A549 (cell line): ENCODE results near the gene TRIM27. TPM values are rescaled to one million over a fixed set of nuclear protein-coding genes. Genes with fewer than 3 reads are reported as not detected.
A peak's percentile ranks its signal among the peaks of the same experiment; 100 is the strongest.
"Not testable (repeated sequence)": the region's sequence is repeated elsewhere in the genome, so short reads cannot be mapped to it uniquely, and the experiment has no call there.

ENCODE experiments used
- ATAC-seq, 2 experiments: fragments of 200-7000 bp in 1 of 2; fragments of >200 bp in 1 of 2; cut with Nextera tagmentation in 1 of 2; cut with Tn5 transposase in 1 of 2; 3 replicates each; pipeline versions ENCODE4 v1.8.0 to v1.9.1; 2018 to 2020; ENCODE audit warnings: mild to moderate bottlenecking in 1 of 2, moderate library complexity in 1 of 2
- CTCF ChIA-PET: fragments of 300-600 bp; sonication (Branson Sonifier 250); formaldehyde crosslinking; extraction: SDS; loops from one replicate; lab custom pipeline; 2021; ENCODE audit warnings: antibody characterized with exemption, inconsistent platforms; lab: Yijun Ruan, JAX
- POLR2A ChIA-PET: fragments of 350-600 bp; formaldehyde crosslinking; extraction: SDS; loops from one replicate; lab custom pipeline; 2021; ENCODE audit warnings: antibody characterized with exemption, inconsistent platforms; lab: Yijun Ruan, JAX
- DNase-seq, 2 experiments: peaks; one replicate each; pipeline versions ENCODE4 v3.0.0 to v3.0.0-alpha.2; 2011 to 2016; ENCODE audit warnings: low read depth in 1 of 2, low spot score in 1 of 2
- FAIRE-seq: peaks from 2 replicates; lab custom pipeline; 2011; peaks lifted over from hg19 to GRCh38; lab: Jason Lieb, UNC
- H3K27ac ChIP-seq, 2 experiments: fragments of >200 bp; sonication (Bioruptor Twin); formaldehyde crosslinking; 3 replicates each; pipeline ENCODE4 v1.5.1; 2016 to 2017
- H3K4me1 ChIP-seq: fragments of >200 bp; sonication (Bioruptor Twin); formaldehyde crosslinking; 3 replicates; pipeline ENCODE4 v1.6.1; 2016
- H3K4me2 ChIP-seq: fragments of >200 bp; sonication (Bioruptor Twin); formaldehyde crosslinking; 3 replicates; pipeline ENCODE4 v1.6.1; 2016
- H3K4me3 ChIP-seq: fragments of >200 bp; sonication (Bioruptor Twin); formaldehyde crosslinking; 3 replicates; pipeline ENCODE4 v1.5.1; 2016
- H3K9me3 ChIP-seq: fragments of >200 bp; sonication (Bioruptor Twin); formaldehyde crosslinking; 3 replicates; pipeline ENCODE4 v1.6.1; 2016
- CEBPB ChIP-seq, 2 experiments: fragments of >200 bp in 1 of 2; sonication (Bioruptor Twin) in 1 of 2; formaldehyde crosslinking in 1 of 2; IDR thresholded peaks; 2 replicates each; pipeline ENCODE4 v1.6.1; 2012 to 2016
- CHD2 ChIP-seq: fragments of 150-350 bp; IDR thresholded peaks from 2 replicates; pipeline ENCODE4 v1.6.1; 2014; ENCODE audit warnings: low read length; ENCODE audit not compliant: partially characterized antibody
- FOSB ChIP-seq: fragments of 250-450 bp; sonication (Bioruptor Pico); IDR thresholded peaks from 2 replicates; pipeline ENCODE4 v1.5.0; 2020; ENCODE audit warnings: mild to moderate bottlenecking, moderate library complexity
- HDAC2 ChIP-seq: fragments of 200-600 bp; sonication (generic); IDR thresholded peaks from 2 replicates; pipeline ENCODE4 v1.6.1; 2016
- HEYL ChIP-seq: fragments of 250-450 bp; sonication (Bioruptor Pico); IDR thresholded peaks from 2 replicates; pipeline ENCODE4 v1.8.0; 2021; ENCODE audit warnings: mild to moderate bottlenecking, moderate library complexity
- HMGXB4 ChIP-seq: fragments of 250-450 bp; sonication (Bioruptor Pico); IDR thresholded peaks from 2 replicates; pipeline ENCODE4 v1.5.0; 2021; ENCODE audit warnings: mild to moderate bottlenecking, moderate library complexity, borderline replicate concordance
- HOXB13 ChIP-seq: fragments of 250-450 bp; sonication (Bioruptor Pico); IDR thresholded peaks from 2 replicates; pipeline ENCODE4 v1.5.0; 2020; ENCODE audit warnings: low read depth, mild to moderate bottlenecking, moderate library complexity
- KDM5A ChIP-seq: fragments of 200-600 bp; sonication (generic); IDR thresholded peaks from 2 replicates; pipeline ENCODE4 v1.6.1; 2016; ENCODE audit warnings: antibody characterized with exemption, mild to moderate bottlenecking
- NPAS2 ChIP-seq: fragments of 250-450 bp; sonication (Bioruptor Pico); IDR thresholded peaks from 2 replicates; pipeline ENCODE4 v1.8.0; 2022; ENCODE audit warnings: mild to moderate bottlenecking, moderate library complexity, borderline replicate concordance
- RNF2 ChIP-seq: fragments of 200-600 bp; sonication (generic); IDR thresholded peaks from 2 replicates; pipeline ENCODE4 v1.6.1; 2016; ENCODE audit warnings: low read depth, mild to moderate bottlenecking, antibody characterized with exemption, moderate library complexity, borderline replicate concordance
- SREBF2 ChIP-seq: fragments of 450-650 bp; IDR thresholded peaks from 2 replicates; pipeline ENCODE4 v1.6.1; 2014; ENCODE audit warnings: mild to moderate bottlenecking, moderate library complexity
- ZFP36 ChIP-seq: fragments of 450-650 bp; IDR thresholded peaks from 2 replicates; pipeline ENCODE4 v1.6.1; 2014; ENCODE audit warnings: borderline replicate concordance; ENCODE audit not compliant: partially characterized antibody
- WGBS: methylation state at CpG from one replicate; pipeline ENCODE4 v1.1.6; 2017; ENCODE audit errors: missing lambda C conversion rate; 5-methylcytosine and 5-hydroxymethylcytosine counted together
- polyA plus RNA-seq, 4 experiments: library from polyadenylated mRNA; depleted of rRNA in 3 of 4; stranded (reverse); fragments of >200 nt; fragmentation: RNase III in 1 of 4; extraction: RNeasy Plus Mini Kit Qiagen cat#74134 plus additional on column Dnase treatment in 1 of 4; gene quantifications; 2 replicates in 3 of 4; 3 replicates in 1 of 4; pipeline ENCODE4 v1.2.3, GENCODE V29; 2011 to 2017

TRIM27 gene
- polyA plus RNA-seq, 2 of the 4 experiments (the other 2 are of a cell fraction), result 27.8 to 50.1 TPM

DNA sequence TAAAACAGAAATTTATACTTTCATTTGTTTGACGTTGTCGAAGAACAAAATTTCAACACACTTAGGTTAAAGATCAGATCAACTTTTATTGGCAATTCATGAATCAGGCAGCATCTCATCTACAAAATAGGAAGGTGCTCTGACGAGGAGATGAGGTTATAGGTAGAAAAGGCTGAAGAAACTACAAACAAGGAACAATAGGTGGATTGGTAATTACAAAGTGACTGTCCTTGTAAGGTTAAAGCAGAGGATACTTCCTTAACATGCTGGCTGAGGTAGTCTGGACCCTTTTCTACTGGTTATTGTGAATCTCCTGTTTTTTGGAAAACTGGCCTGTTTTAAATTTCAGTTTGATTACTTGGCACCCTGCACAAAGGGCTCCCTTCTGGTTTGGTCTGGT, 32.5 kb upstream of the TRIM27 start:
- POLR2A ChIA-PET, result no interaction called here
- TF ChIP-seq FOSB (CRISPR knock-in tag), result no peak
- no peak for TF ChIP-seq CEBPB (IDR thresholded peaks at IDR 0.05)
- 90% methylated on average over 3 of the region's 3 CpGs for WGBS
- Histone ChIP-seq H3K4me2 (no peak overlapping the region), H3K9me3 (no peaks in the 10 kb centered on the region), H3K4me1 (no peaks in the 10 kb centered on the region), H3K27ac (no peak overlapping the region), H3K4me3 (no peak overlapping the region)
- ATAC-seq, result no peak
- no peak for DNase-seq
- CTCF ChIA-PET, result no interaction called here
- FAIRE-seq, result no peak

DNA sequence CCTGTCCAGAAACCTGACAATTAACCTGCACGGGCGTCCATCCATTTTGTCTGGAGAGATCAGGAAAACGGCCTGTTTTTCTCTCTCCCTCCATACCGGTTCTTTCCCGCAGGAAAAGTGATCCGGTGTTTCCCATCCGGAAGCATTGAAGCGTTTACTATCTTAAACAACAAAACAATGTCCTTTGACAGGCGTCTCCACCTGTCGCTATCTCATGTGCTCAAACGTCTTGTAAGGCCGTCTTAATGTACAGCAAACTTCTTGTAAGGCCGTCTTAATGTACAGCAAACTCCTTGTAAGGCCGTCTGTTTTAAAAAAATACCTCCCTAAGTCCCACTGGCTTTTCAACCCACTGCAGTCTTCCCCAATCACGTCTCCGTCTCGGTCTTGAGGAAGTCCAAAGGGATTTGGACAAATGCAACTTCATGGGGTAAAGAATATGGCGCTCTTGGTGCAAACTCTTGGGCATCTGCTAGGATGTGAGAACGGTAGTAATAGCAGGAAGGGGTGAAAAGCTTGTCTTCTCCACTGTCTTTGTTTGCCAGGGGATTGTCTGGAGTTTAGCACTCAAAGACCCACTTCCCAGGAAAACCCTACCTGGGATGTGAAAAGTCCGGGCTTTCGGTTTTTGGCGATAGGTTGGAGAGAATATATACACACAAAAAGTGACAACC, 29.9 kb upstream of the TRIM27 start:
- peak overlapping the region; percentile 36 to 58; a peak in 5 of 6 replicates for H3K27ac ChIP-seq
- H3K9me3 ChIP-seq, result no peaks in the 10 kb centered on the region
- H3K4me2 ChIP-seq, result peak overlapping the region; percentile 85
- CTCF ChIA-PET, result interaction anchor here (0.6 to 1.4 kb wide), 3 partner anchors 9 to 28 kb away, joined by 3 read pairs; no protein-coding TSS in a partner anchor
- TF ChIP-seq HEYL (CRISPR knock-in tag) (no peak), KDM5A (no peak), CHD2 (no peak), HOXB13 (CRISPR knock-in tag) (no peak), NPAS2 (no peak), RNF2 (no peak)
- TF ChIP-seq, all 56 proteins: peak for 0
- ATAC-seq, result peak; percentile 32 to 52; a peak in 4 of 6 replicates
- 2% methylated on average over 22 of the region's 22 CpGs for WGBS
- Histone ChIP-seq H3K4me1 (peaks cover 1% of the 10 kb centered on the region; the same call in 2 of the 3 replicates), H3K4me3 (peak overlapping the region; percentile 66)
- peak; percentile 30 to 43 for DNase-seq
- no peak for FAIRE-seq
- POLR2A ChIA-PET, result interaction anchor here (1.2 kb wide), 1 partner anchor 31 kb away, joined by 4 read pairs; no protein-coding TSS in a partner anchor

DNA sequence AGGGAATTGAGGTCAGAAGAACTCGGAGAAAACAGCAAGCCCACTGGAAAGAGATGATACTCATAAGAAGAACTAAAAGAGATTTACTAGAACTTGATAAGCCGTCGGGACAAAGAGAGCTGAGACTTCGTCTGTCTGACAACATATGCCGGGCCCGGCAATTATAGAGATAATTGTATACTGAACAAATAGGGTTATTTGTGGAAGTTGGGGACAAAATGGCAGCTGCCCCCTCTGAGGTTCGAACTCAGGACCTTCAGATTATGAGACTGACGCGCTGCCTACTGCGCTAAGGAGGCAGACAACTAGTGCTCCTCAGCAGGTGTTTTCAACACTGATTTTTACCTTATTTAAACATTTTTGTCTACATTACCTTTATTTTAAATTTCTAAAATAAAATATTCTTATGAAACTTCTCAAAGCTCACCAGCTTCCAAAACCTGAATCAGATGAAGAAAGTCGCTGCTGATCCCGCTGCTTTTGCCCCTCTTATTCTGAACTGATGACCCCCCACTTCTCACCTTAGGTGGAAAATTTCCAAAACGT, 29.3 kb upstream of the TRIM27 start:
- FAIRE-seq (no peak), DNase-seq (peak; percentile 57 to 71)
- ChIA-PET POLR2A (interaction anchor here (1.2 kb wide), 1 partner anchor 32 kb away, joined by 4 read pairs; no protein-coding TSS in a partner anchor), CTCF (interaction anchor here (1.1 to 1.4 kb wide), 2 partner anchors 15 to 29 kb away, joined by 3 read pairs; no protein-coding TSS in a partner anchor)
- peak overlapping the region; percentile 85 for H3K4me2 ChIP-seq
- H3K9me3 ChIP-seq, result no peaks in the 10 kb centered on the region
- peak overlapping the region; percentile 36 to 58; a peak in 5 of 6 replicates for H3K27ac ChIP-seq
- H3K4me1 ChIP-seq, result peaks cover 7% of the 10 kb centered on the region
- no peak for TF ChIP-seq ZFP36
- TF ChIP-seq SREBF2, result peak; percentile 56
- no peak for TF ChIP-seq HDAC2
- TF ChIP-seq KDM5A, result no peak
- peak; percentile 50; the same call in 1 of the 2 replicates for TF ChIP-seq HMGXB4 (CRISPR knock-in tag)
- TF ChIP-seq FOSB (CRISPR knock-in tag), result no peak
- TF ChIP-seq, all 56 proteins: peak for 2
- peak; percentile 62 to 69; a peak in 4 of 6 replicates for ATAC-seq
- 5% methylated on average over 13 of the region's 13 CpGs for WGBS
- H3K4me3 ChIP-seq, result peak overlapping the region; percentile 66

DNA sequence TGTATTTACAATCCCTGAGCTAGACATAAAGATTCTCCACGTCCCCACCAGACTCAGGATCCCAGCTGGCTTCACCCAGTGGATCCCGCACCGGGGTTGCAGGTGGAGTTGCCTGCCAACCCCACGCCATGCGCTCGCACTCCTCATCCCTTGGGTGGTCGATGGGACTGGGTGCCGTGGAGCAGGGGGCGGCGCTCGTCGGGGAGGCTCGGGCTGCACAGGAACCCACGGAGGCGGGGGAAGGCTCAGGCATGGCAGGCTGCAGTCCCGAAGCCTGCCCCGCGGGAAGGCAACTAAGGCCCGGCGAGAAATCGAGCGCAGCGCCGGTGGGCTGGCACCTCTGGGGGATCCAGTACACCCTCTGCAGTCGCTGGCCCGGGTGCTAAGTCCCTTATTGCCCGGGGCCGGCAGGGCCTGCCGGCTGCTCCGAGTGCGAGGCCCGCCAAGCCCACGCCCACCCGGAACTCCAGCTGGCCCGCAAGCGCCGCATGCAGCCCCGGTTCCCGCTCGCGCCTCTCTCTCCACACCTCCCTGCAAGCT, 25.9 kb upstream of the TRIM27 start:
- ATAC-seq, POLR2A ChIA-PET, CTCF ChIA-PET, FAIRE-seq, H3K4me3 ChIP-seq, DNase-seq, H3K9me3 ChIP-seq, H3K4me2 ChIP-seq, H3K27ac ChIP-seq: not testable (repeated sequence)
- 100% methylated on average over 3 of the region's 41 CpGs for WGBS
- H3K4me1 ChIP-seq, result peaks cover 17% of the 10 kb centered on the region
